Small intestine (tissue), 7 donors: ENCODE data around the gene UNC13C. TPM values are rescaled to one million over a fixed set of nuclear protein-coding genes. Genes with fewer than 3 reads are reported as not detected.

Experiments used
- DNase-seq, 2 donors: peaks; one replicate each; pipeline versions ENCODE4 v3.0.0 to v3.0.0-alpha.2; 2013
- FAIRE-seq: peaks from 2 replicates; lab custom pipeline; 2012; peaks lifted over from hg19 to GRCh38; lab: Jason Lieb, UNC
- H3K27ac ChIP-seq, 3 donors: one replicate each; pipeline ENCODE4 v1.5.1; 2013; ENCODE audit warnings: low read length in 2 of 3, mild to moderate bottlenecking in 2 of 3, control low read depth in 1 of 3, inconsistent platforms in 1 of 3, low read depth in 1 of 3, moderate library complexity in 1 of 3
- H3K27me3 ChIP-seq, 3 donors: one replicate each; pipeline ENCODE4 v1.6.1; 2013; ENCODE audit warnings: low read length in 3 of 3, inconsistent platforms in 1 of 3; ENCODE audit not compliant: control insufficient read depth in 3 of 3, insufficient read depth in 3 of 3
- H3K36me3 ChIP-seq, 3 donors: one replicate each; pipeline ENCODE4 v1.6.1; 2013; ENCODE audit warnings: low read length in 3 of 3, inconsistent platforms in 1 of 3, low read depth in 1 of 3, mild to moderate bottlenecking in 1 of 3, moderate library complexity in 1 of 3; ENCODE audit not compliant: control insufficient read depth in 3 of 3, insufficient read depth in 2 of 3
- H3K4me1 ChIP-seq, 3 donors: one replicate each; pipeline ENCODE4 v1.6.1; 2013; ENCODE audit warnings: low read length in 2 of 3, inconsistent platforms in 1 of 3, low read depth in 1 of 3, mild to moderate bottlenecking in 1 of 3, moderate library complexity in 1 of 3; ENCODE audit not compliant: control insufficient read depth in 3 of 3, insufficient read depth in 2 of 3
- H3K4me3 ChIP-seq, 3 donors: one replicate each; pipeline ENCODE4 v1.5.1; 2013; ENCODE audit warnings: low read length in 3 of 3, control low read depth in 1 of 3, inconsistent platforms in 1 of 3, low read depth in 1 of 3, mild to moderate bottlenecking in 1 of 3, moderate library complexity in 1 of 3
- H3K9me3 ChIP-seq, 2 donors: one replicate each; pipeline ENCODE4 v1.6.1; 2013; ENCODE audit warnings: low read depth in 1 of 2, low read length in 1 of 2; ENCODE audit not compliant: control insufficient read depth in 2 of 2, insufficient read depth in 1 of 2
- WGBS, 3 donors: extraction: QIAGEN DNeasy Blood & Tissue Kit; methylation state at CpG; one replicate each; pipeline ENCODE4 v1.1.7; 2013; 5-methylcytosine and 5-hydroxymethylcytosine counted together
- polyA plus RNA-seq, 4 donors: library from polyadenylated mRNA; stranded (reverse) in 3 of 4; unstranded in 1 of 4; fragments of 200-250 nt in 3 of 4; fragments of 120-200 nt in 1 of 4; gene quantifications; one replicate each; pipeline versions ENCODE4 v1.2.1 to v1.2.3, GENCODE V29; 2013
- donor health status: healthy with polysubstance abuse.
- donor health status: control.
- donor health status: control.
- donor health status: Bipolar disorder and iron deficiency.
- donor health status: healthy.

The UNC13C gene
- polyA plus RNA-seq, 4 donors: under 0.01 to 0.75 TPM; not detected in 2

DNA sequence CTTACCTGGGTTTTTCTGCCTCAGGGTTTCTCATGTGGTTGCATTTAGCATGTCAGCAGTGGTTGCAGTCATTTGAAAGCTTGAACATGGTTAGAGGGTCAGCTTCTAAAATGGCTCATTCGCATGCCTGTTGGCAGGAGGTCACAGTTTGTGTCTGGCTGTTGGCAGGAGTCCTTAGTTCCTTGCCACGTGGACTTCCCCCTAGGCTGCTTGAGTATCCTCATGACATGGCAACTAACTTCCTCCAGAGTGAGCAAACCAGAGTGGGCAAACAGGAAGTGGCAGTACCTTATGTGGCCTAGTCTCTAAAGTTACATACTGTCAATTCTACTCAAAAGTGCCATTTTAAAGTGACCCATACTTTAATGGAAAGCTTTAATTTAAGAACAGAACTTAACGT is 3.4 kb upstream of the UNC13C start:
- 74 to 80% (median 78%) methylated on average over 3 of the region's 3 CpGs for WGBS, 3 donors
- DNase-seq: no peak
- H3K4me3 ChIP-seq: no peak overlapping the region
- H3K9me3 ChIP-seq: no peaks in the 10 kb centered on the region
- H3K27ac ChIP-seq: no peak overlapping the region
- no peaks in the 10 kb centered on the region for H3K4me1 ChIP-seq
- H3K27me3 ChIP-seq: peaks cover 0 to 2% (median 0%) of the 10 kb centered on the region in 3 donors
- H3K36me3 ChIP-seq: no peaks in the 10 kb centered on the region
- FAIRE-seq: no peak

DNA sequence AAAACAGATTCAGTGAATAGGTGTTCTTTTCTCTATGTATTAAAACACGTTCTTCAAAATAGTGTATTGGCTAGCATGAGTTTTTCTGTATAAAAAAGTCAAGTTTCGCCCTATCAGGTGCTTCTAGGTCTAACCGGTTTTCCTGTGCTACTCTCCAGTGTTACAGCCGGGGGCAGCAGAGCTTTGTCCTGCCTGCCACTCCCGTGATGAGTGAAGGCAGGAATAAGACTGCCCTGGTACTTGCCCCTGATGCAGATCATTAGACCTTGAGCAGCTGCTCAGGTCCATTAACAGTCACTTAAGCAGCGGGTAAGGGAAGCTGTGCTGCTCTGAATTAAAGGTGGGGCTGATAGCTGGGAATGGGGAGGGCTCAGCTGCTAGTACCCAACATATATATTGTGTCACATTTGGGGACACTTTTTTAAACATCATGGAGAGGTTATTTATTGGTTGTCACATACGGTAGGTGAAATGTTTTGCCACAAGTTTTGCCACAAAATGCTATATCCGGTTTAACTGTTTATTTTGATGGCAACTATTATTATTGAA is 1.3 kb upstream of the UNC13C start:
- WGBS, 3 donors: 33 to 52% (median 43%) methylated on average over 8 of the region's 8 CpGs
- H3K4me1 ChIP-seq: no peaks in the 10 kb centered on the region
- no peak for FAIRE-seq

DNA sequence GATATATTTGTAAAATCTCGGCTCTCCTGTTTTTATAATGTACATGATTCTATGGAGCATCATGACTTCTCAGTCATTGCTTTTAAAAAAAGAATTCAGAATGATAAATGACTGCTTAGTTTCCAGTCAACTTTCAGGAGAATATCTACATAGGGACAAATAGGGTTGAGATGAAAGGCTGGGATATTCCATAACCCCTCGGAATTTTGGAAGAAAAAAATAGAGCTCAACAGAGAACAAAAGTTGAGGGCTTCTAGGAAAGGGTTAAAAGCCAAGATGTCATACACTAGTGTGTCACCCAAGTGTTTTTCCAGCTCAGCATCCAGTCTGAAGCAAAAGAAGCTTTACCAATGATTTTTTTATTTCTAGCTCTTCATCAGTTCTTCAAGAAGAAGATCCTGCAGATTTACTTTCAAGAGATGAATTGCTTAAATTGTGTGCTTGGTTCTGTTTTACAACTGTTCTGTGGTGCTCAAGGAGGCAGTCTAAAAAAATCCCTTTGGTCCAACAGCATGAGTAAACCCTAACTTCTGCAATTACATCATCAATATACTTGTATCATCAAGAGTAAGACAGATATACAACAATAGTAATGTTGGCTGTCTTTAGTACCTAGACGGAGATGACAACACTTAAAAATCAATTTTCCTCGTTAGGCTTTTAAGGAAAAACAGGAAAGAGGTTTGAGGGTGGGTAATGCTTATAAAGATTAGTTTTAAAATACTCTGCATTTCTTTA is 979 bp downstream of the UNC13C start:
- Histone ChIP-seq H3K27me3 (peaks cover 0 to 2% (median 0%) of the 10 kb centered on the region in 3 donors), H3K27ac (no peak overlapping the region), H3K4me3 (peak overlapping the region in 1 of 3 donors; percentile 49), H3K9me3 (no peaks in the 10 kb centered on the region), H3K4me1 (no peaks in the 10 kb centered on the region), H3K36me3 (no peaks in the 10 kb centered on the region)
- FAIRE-seq (no peak), DNase-seq (no peak)
- 45 to 65% (median 59%) methylated on average over 4 of the region's 4 CpGs for WGBS, 3 donors

More for the DNA sequence above, 1.3 kb upstream of the UNC13C start:
- Histone ChIP-seq H3K27ac (no peak overlapping the region), H3K4me3 (no peak overlapping the region), H3K36me3 (no peaks in the 10 kb centered on the region), H3K9me3 (no peaks in the 10 kb centered on the region), H3K27me3 (peaks cover 0 to 2% (median 0%) of the 10 kb centered on the region in 3 donors)
- peak; percentile 3 to 58 for DNase-seq

DNA sequence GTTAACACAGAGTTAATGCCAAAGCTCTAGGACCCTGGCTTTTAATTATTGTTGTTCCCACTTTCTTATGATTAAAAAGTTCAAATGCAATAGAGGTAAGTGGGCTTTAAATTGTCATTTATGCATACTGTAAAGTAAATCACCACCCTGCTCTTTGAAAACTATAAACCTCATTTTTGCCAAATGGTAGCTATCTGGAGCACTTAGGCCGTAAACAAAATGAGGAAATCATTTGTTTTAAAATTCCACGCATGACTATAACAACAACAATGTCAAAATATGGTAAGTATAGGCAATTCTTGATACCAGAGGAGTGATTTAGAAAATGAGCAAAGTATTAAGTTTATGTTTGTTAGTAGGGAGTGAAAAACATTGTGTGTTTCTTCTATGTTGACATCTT is 1.8 kb downstream of the UNC13C start:
- 82 to 87% (median 85%) methylated on average over 2 of the region's 2 CpGs for WGBS, 3 donors
- H3K27me3 ChIP-seq: peaks cover 0 to 2% (median 0%) of the 10 kb centered on the region in 3 donors
- H3K4me1 ChIP-seq: no peaks in the 10 kb centered on the region
- no peak overlapping the region for H3K4me3 ChIP-seq
- H3K36me3 ChIP-seq: no peaks in the 10 kb centered on the region
- no peaks in the 10 kb centered on the region for H3K9me3 ChIP-seq
- no peak for DNase-seq
- no peak for FAIRE-seq
- no peak overlapping the region for H3K27ac ChIP-seq

DNA sequence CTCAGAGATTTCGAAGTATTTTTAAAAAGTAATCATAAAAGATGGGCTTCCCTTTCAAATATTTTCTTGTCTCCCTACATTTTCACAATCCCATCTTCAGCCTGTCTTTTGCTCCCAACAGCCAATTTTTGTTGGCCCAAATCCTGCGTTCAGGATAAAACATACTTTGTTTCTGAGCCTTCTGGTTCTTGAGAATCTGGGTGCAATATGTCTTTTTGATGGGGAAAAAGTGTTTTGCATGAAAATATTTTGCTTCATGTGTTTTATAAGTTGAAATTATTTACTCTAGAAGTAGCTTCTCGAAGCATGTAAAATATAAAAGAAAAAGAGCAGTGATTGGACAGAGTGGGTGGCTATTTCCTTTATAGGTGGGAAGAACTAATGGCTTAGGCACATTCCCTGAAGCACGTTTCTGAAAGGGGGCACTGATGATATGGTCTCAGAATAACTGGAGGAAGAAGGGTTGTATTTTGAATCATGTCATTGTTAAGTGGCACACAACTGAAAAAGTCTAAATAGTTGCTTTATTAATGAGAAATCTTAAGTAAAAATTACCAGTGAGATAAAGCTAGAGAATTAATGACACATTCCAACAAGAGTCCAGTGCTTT is 3.9 kb downstream of the UNC13C start:
- Histone ChIP-seq H3K36me3 (no peaks in the 10 kb centered on the region), H3K4me1 (no peaks in the 10 kb centered on the region), H3K27me3 (peaks cover 0 to 2% (median 0%) of the 10 kb centered on the region in 3 donors), H3K4me3 (no peak overlapping the region), H3K27ac (no peak overlapping the region), H3K9me3 (no peaks in the 10 kb centered on the region)
- FAIRE-seq: no peak
- no peak for DNase-seq
- 63 to 76% (median 67%) methylated on average over 4 of the region's 4 CpGs for WGBS, 3 donors

DNA sequence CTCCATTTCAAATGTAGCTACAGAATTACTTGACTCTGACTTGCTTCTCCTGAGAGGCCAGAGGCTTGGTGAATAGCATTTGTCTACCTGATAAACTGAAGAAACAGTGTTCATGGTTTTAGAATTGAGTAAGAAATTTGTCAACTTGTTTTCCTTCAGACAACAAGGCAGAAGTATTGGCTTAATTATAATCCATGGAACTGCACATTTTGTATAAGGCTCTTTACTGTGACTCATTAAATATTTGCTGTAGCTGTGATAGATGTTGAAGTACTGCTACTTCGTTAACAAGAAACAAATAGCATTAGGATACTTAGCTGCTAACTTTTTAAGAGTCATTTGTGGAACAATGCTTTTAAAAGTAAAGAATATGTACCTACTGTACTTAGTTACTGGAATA is 4.6 kb downstream of the UNC13C start:
- DNase-seq (no peak), FAIRE-seq (no peak)
- no peaks in the 10 kb centered on the region for H3K4me1 ChIP-seq
- H3K36me3 ChIP-seq: no peaks in the 10 kb centered on the region
- 19 to 61% (median 43%) methylated on average over 1 of the region's 1 CpG for WGBS, 3 donors
- H3K4me3 ChIP-seq: no peak overlapping the region
- no peaks in the 10 kb centered on the region for H3K9me3 ChIP-seq
- H3K27ac ChIP-seq: no peak overlapping the region
- peaks cover 0 to 2% (median 0%) of the 10 kb centered on the region in 3 donors for H3K27me3 ChIP-seq

DNA sequence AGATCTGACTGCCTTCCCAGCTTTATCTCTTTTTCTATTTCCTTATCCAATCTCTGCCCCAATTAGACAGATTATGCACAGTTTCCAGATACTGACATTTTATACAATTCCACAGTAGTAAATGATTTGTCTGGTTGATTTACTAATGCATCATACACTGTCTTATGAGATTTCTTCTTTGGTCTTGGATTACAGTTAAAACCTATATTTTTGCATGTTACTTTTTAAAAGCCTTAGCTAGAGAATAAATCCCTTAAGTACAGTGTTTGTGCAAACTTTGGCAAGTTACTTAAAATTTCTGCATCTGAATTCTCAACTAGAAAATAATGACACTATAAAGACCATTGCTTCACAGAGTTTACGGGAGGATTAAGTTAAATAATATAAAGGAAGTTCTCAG is 6.0 kb downstream of the UNC13C start:
- no peaks in the 10 kb centered on the region for H3K36me3 ChIP-seq
- DNase-seq (no peak), FAIRE-seq (no peak)
- H3K4me3 ChIP-seq: no peak overlapping the region
- no peak overlapping the region for H3K27ac ChIP-seq
- no peaks in the 10 kb centered on the region for H3K4me1 ChIP-seq
- H3K27me3 ChIP-seq: no peaks in the 10 kb centered on the region
- WGBS, 3 donors: 41 to 62% (median 43%) methylated on average over 1 of the region's 1 CpG
- H3K9me3 ChIP-seq: no peaks in the 10 kb centered on the region

DNA sequence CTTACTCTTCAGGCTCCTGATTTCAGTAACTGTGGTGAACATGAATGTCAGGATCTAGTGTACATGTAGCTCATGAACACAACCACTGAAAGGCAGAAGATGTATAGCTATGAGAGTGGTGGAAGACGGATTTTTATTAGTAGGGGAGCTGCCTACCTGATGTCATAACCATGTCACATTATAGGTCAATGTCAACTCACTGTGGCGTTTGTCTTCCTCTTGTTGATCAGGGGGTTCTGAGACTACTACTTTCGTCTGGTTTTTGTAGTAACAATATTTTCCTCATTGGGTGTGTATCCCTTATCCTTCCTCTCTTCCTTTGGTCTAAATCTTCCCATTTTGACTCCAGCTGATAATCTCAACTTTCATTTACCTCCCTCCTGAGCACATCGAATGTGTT is 7.3 kb downstream of the UNC13C start:
- Histone ChIP-seq H3K36me3 (no peaks in the 10 kb centered on the region), H3K27me3 (no peaks in the 10 kb centered on the region), H3K27ac (no peak overlapping the region), H3K4me1 (no peaks in the 10 kb centered on the region), H3K9me3 (no peaks in the 10 kb centered on the region), H3K4me3 (no peak overlapping the region)
- FAIRE-seq (no peak), DNase-seq (no peak)
- 74 to 84% (median 77%) methylated on average over 4 of the region's 4 CpGs for WGBS, 3 donors
